NCI-H446 treated with DMSO at 0.1 percent for 48 hours (cell line): ENCODE data around the gene SKOR1.

Experiments
- DNase-seq: peaks from one replicate; lab custom pipeline; 2025; lab: John Stamatoyannopoulos, UW

SKOR1 gene

DNA sequence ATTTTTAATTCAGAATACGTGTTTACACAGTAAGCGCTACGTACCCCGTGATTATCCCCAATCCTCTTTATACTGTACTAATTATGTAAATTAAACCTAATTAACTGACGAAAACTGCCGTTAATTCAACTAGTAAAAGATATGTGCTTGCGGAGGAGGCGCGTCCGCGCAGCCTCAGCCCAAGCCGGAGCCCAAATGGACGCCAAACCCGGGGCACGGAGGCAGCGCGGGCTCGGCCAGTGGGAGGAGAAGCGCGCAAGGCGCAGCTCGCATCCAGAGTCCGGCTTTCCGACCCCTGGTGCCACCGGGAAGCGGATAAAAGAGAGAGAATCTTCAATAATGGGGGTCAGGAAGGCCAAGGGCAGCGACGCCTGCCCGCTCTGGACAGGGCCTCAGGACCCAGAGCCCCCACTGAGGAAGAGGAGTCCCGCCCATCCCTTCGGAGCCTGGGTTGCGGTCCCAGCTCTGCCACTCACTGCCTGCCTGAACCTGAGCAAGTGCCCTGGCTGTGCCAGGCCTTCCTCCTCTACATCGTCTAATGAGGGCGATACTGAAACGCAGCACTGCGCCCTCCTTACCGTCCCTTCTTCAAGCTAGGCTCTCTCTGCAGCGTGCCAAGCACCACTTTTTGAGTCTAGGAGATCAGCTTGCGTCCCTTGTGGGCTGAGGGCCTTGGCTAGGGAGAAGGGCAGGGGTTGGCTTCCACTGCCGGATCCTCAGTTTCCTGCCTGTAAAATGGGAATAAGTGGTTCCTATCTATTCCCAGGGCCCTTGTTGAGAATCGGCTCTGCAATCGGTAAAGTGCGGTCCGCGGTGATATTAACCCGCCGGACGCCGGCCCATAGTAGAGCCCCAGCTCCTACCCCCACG, 5.0 kb upstream of the SKOR1 start:
- no peak for DNase-seq

GRCh38 chr15:67820992-67821783, 4.1 kb upstream of the SKOR1 start:
- no peak for DNase-seq

GRCh38 chr15:67821784-67822440, 3.4 kb upstream of the SKOR1 start:
- DNase-seq: no peak

- DNase-seq: no peak
Measured at GRCh38 chr15:67822537-67823313, 2.6 kb upstream of the SKOR1 start.

DNA sequence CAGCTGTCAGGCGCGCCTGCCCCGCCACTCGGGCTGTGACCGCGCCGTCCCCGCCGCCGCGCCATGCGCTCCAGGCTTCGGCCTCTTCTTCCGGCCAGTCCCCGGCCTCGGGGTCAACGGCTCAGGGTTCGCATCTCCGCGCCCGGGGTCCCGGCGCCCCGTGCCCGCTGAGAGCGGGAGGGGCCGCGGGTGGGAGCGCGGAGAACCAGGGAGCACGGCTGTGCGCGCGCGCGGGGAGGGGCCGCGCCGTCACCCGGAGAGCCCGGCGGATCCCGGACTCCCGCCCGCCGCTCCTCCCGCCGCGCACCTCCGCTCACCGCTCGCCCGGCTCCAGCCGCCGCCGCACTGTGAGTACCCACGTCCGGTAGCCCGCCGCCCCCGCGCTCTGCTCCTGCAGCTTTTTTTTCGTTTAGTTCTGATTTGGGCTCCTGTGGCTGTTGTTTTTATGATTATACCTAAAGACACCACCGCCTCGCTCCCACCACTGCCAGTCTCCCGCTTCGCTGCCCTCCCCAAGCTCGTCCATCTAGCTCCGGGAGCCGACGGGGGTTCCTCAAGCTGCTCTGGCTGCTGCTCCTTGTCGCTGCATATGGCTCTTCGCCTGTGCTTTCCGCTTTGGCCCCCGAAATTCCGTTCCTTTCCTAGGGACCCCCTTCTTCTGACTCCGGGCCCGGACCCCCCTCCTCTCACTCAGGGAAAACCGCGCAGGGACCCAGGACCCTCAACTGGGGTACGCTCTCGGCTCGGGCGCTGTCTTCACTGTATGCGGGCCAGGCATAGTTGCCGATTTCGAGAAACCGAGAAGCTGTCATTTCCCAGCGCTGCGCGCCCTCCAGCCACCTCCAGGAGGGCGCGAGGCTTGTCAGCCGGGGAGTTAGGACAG, 1.8 kb upstream of the SKOR1 start:
- no peak for DNase-seq

DNA sequence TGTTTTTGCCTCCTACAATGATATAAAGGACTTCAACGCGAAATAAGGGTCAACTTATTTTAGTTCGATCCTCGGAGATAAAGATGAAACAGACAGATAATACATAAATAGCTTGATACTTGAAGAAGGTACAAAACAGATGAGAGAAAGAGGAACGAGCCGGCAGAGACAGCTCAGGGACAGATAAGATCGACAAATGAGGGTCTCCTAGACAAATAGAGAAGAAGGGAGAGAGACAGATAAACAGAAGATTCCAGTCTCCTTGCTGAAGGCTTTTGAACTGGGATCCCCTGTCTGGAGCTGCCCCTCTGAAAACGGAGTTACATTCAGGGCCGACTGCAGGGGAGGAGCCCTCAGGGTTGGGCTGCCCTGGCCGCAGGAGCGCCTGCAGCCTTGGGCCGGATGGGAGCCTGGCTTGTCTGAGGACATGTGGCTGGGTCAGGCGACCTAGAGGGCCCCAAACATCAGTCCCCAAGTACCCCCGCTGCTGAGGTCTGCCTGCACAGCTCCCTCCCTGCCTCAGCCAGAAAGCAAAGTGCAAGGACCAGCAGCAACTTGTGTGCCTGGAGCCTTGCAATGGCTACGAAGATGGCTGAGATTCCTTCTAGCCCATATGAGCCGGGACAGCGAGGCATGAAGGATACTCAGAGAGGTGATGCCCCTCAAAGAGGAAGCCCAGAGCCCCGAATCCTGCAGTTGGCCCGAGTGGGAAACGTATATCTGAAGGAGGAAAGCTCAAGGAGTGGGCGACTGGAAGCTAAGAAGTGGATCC, 926 bp upstream of the SKOR1 start:
- DNase-seq: no peak

- DNase-seq: no peak
Measured at GRCh38 chr15:67825881-67826716, 790 bp downstream of the SKOR1 start.

DNA sequence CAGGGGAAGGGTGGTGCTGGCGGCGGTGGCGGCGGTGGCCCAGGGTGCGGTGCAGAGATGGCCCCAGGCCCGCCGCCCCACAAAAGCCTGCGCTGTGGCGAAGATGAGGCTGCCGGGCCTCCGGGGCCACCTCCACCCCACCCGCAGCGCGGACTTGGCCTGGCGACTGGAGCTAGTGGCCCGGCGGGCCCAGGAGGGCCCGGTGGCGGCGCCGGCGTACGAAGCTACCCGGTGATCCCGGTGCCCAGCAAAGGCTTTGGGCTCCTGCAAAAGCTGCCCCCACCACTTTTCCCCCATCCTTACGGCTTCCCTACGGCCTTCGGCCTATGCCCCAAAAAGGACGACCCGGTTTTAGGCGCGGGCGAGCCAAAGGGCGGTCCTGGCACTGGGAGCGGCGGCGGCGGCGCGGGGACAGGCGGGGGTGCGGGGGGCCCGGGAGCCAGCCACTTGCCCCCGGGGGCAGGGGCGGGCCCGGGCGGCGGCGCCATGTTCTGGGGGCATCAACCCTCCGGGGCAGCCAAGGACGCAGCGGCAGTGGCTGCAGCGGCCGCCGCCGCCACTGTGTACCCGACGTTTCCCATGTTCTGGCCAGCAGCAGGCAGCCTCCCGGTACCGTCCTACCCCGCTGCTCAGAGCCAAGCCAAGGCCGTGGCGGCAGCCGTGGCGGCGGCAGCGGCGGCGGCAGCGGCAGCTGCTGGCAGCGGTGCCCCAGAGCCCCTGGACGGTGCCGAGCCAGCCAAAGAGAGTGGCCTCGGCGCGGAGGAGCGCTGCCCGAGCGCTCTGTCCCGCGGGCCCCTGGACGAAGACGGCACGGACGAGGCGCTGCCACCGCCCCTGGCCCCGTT, 1.6 kb downstream of the SKOR1 start:
- no peak for DNase-seq

DNA sequence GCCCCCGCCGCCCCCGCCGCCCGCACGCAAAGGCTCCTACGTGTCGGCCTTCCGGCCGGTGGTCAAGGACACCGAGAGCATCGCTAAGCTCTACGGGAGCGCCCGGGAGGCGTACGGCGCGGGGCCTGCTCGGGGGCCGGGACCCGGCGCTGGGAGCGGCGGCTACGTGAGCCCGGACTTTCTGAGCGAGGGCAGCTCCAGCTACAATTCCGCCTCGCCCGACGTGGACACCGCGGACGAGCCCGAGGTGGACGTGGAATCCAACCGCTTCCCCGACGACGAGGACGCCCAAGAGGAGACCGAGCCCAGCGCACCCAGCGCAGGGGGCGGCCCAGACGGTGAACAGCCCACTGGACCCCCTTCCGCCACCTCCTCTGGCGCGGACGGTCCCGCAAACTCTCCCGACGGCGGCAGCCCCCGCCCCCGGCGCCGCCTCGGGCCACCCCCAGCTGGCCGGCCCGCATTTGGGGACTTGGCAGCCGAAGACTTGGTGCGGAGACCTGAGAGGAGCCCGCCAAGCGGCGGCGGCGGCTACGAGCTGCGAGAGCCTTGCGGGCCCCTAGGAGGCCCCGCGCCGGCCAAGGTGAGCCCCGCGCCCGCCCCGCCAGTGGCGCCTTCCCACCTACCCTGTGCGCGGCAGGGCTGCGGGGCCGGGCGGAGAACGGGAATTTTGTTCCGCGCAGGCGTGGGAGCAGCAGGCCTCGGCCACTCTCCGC, 2.4 kb downstream of the SKOR1 start:
- no peak for DNase-seq

- DNase-seq: no peak
Measured at GRCh38 chr15:67828278-67828968, 3.1 kb downstream of the SKOR1 start.

- no peak for DNase-seq
Measured at GRCh38 chr15:67828969-67829646, 3.8 kb downstream of the SKOR1 start.

- DNase-seq: no peak
Measured at GRCh38 chr15:67829647-67830504, 4.6 kb downstream of the SKOR1 start.

DNA sequence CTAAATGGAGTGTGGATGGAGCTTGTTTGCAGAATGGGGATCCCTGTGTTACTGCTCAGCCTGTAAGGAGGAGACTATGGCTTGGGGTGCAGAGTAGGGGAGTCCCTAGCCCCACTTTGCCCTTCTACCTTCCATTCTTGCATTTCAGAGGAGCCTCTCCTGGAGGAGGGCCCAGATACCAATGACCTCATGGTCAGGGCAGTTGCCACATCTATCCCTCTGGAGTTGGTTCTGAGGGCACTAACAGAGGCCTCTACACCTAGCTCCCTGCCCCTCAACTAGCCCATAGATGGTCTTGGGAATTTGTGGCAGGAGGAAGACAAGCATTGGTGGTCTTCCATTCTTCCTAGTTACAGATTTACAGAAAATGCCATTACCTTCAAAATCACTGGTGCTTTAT, 6.1 kb downstream of the SKOR1 start:
- no peak for DNase-seq

GRCh38 chr15:67832031-67832551, 6.8 kb downstream of the SKOR1 start:
- DNase-seq: no peak
